HCT116 (cell line): ENCODE measurements around the gene C11orf52. TPM values are rescaled to one million over a fixed set of nuclear protein-coding genes. Genes with fewer than 3 reads are reported as not detected.

Experiments
- total RNA-seq: library from RNA; stranded (reverse); gene quantifications from one replicate; pipeline ENCODE4 v1.2.1, GENCODE V29; 2021; ENCODE audit not compliant: unreplicated experiment

C11orf52 gene
- total RNA-seq, 1 experiment from 2014 or later, result 4.6 TPM

Other genes starting within 250 kb of the C11orf52 start
- 24.9 TPM for gene PPP2R1B, start 152.5 kb upstream of the C11orf52 start, total RNA-seq
- gene ALG9, start 47.3 kb upstream of the C11orf52 start, total RNA-seq, result 23.7 TPM
- 3.8 TPM for gene FDXACB1, start 39.7 kb upstream of the C11orf52 start, total RNA-seq
- gene CFAP68, start 39.4 kb upstream of the C11orf52 start, total RNA-seq, result 49.6 TPM
- gene CRYAB, start 7.1 kb upstream of the C11orf52 start, total RNA-seq, result not detected
- not detected for gene HSPB2, start 6.2 kb upstream of the C11orf52 start, total RNA-seq
- 5.6 TPM for gene DIXDC1, start 18.4 kb downstream of the C11orf52 start, total RNA-seq
- 68.1 TPM for gene DLAT, start 106.5 kb downstream of the C11orf52 start, total RNA-seq
- 1.6 TPM for gene PIH1D2, start 155.1 kb downstream of the C11orf52 start, total RNA-seq
- 19.4 TPM for gene NKAPD1, start 155.4 kb downstream of the C11orf52 start, total RNA-seq
- gene TIMM8B, start 167.8 kb downstream of the C11orf52 start, total RNA-seq, result 62.1 TPM
- 129 TPM for gene SDHD, start 168.0 kb downstream of the C11orf52 start, total RNA-seq
- 112 TPM for gene IL18, start 245.2 kb downstream of the C11orf52 start, total RNA-seq
- gene TEX12, start 248.5 kb downstream of the C11orf52 start, total RNA-seq, result not detected